IMR-90 (cell line): ENCODE data around the gene ROCK2. TPM values are rescaled to one million over a fixed set of nuclear protein-coding genes. Genes with fewer than 3 reads are reported as not detected.

Source experiments
- ATAC-seq: fragments of 200-7000 bp; cut with Tn5 transposase; 2 replicates; pipeline ENCODE4 v1.9.1; 2020; ENCODE audit warnings: low read depth, mild to moderate bottlenecking, moderate library complexity
- BruUV-seq: library from RNA; stranded (reverse); fragments of 400-500 nt; replicated peaks from 2 replicates; lab custom pipeline; 2021; lab: Mats Ljungman, UMichigan
- CTCF ChIA-PET: fragments of 300-600 bp; formaldehyde crosslinking; extraction: SDS; loops from one replicate; lab custom pipeline; 2021; ENCODE audit warnings: antibody characterized with exemption; lab: Yijun Ruan, JAX
- POLR2A ChIA-PET: fragments of 300-600 bp; sonication (Branson Sonifier 250); formaldehyde crosslinking; loops from one replicate; lab custom pipeline; 2022; ENCODE audit warnings: antibody characterized with exemption; ENCODE audit not compliant: unreplicated experiment; lab: Charles Lee
- DNase-seq: peaks from one replicate; pipeline ENCODE4 v3.0.0; 2013
- H2AFZ ChIP-seq: replicated peaks from 2 replicates; pipeline ENCODE3; 2013; ENCODE audit warnings: low read length, mild to moderate bottlenecking; ENCODE audit not compliant: poor library complexity
- H2AK5ac ChIP-seq: 2 replicates; pipeline ENCODE4 v1.6.1; 2013; ENCODE audit warnings: low read depth, low read length, inconsistent platforms
- H2AK9ac ChIP-seq: replicated peaks from 2 replicates; pipeline ENCODE3; 2013; ENCODE audit warnings: mild to moderate bottlenecking, low read depth, low read length, moderate library complexity; ENCODE audit not compliant: poor library complexity
- H2BK120ac ChIP-seq: 2 replicates; pipeline ENCODE4 v1.6.1; 2013; ENCODE audit warnings: low read depth, low read length, inconsistent platforms
- H2BK15ac ChIP-seq: 3 replicates; pipeline ENCODE4 v1.6.1; 2013; ENCODE audit warnings: low read depth, low read length, inconsistent platforms
- H2BK20ac ChIP-seq: 2 replicates; pipeline ENCODE4 v1.6.1; 2013; ENCODE audit warnings: low read depth, mild to moderate bottlenecking, inconsistent platforms, low read length, moderate library complexity
- H2BK5ac ChIP-seq: 2 replicates; pipeline ENCODE4 v1.6.1; 2013; ENCODE audit warnings: mild to moderate bottlenecking, low read depth, low read length, inconsistent platforms; ENCODE audit not compliant: poor library complexity, severe bottlenecking
- H3K14ac ChIP-seq: replicated peaks from 2 replicates; pipeline ENCODE4 v1.6.1; 2013; ENCODE audit warnings: low read depth, low read length, inconsistent platforms
- H3K18ac ChIP-seq: 2 replicates; pipeline ENCODE4 v1.6.1; 2013; ENCODE audit warnings: low read depth, low read length, control low read depth
- H3K23ac ChIP-seq: 2 replicates; pipeline ENCODE4 v1.6.1; 2013; ENCODE audit warnings: low read depth, low read length, inconsistent platforms
- H3K27ac ChIP-seq: 2 replicates; pipeline ENCODE4 v1.5.1; 2013; ENCODE audit warnings: mild to moderate bottlenecking, control low read depth, low read length; ENCODE audit not compliant: insufficient read depth
- H3K27me3 ChIP-seq: 2 replicates; pipeline ENCODE4 v1.6.1; 2013; ENCODE audit warnings: low read length; ENCODE audit not compliant: control insufficient read depth, insufficient read depth
- H3K36me3 ChIP-seq: 2 replicates; pipeline ENCODE4 v1.6.1; 2013; ENCODE audit warnings: low read length, mixed read lengths; ENCODE audit not compliant: control insufficient read depth, insufficient read depth
- H3K4ac ChIP-seq: 2 replicates; pipeline ENCODE4 v1.6.1; 2013; ENCODE audit warnings: low read depth, low read length, inconsistent platforms
- H3K4me1 ChIP-seq: 2 replicates; pipeline ENCODE4 v1.6.1; 2013; ENCODE audit warnings: low read length, mixed read lengths; ENCODE audit not compliant: control insufficient read depth, insufficient read depth
- H3K4me2 ChIP-seq: 2 replicates; pipeline ENCODE4 v1.6.1; 2013; ENCODE audit warnings: low read depth, mild to moderate bottlenecking, control low read depth, low read length, moderate library complexity
- H3K4me3 ChIP-seq: 2 replicates; pipeline ENCODE4 v1.5.1; 2013; ENCODE audit warnings: low read depth, mild to moderate bottlenecking, control low read depth, low read length, moderate library complexity; ENCODE audit not compliant: insufficient read depth
- H3K56ac ChIP-seq: 2 replicates; pipeline ENCODE4 v1.6.1; 2013; ENCODE audit warnings: low read length, inconsistent platforms; ENCODE audit not compliant: insufficient read depth; ENCODE audit errors: extremely low read depth
- H3K79me1 ChIP-seq, 2 experiments: 2 replicates each; pipeline ENCODE4 v1.6.1; 2013; ENCODE audit warnings: low read length in 2 of 2, inconsistent platforms in 1 of 2, low read depth in 1 of 2
- H3K9ac ChIP-seq: 2 replicates; pipeline ENCODE4 v1.6.1; 2013; ENCODE audit warnings: low read depth, low read length, control low read depth
- H3K9me1 ChIP-seq: 2 replicates; pipeline ENCODE4 v1.6.1; 2013; ENCODE audit warnings: low read length, inconsistent platforms; ENCODE audit not compliant: insufficient read depth
- H3K9me3 ChIP-seq: 2 replicates; pipeline ENCODE4 v1.6.1; 2013; ENCODE audit warnings: low read length; ENCODE audit not compliant: control insufficient read depth, insufficient read depth
- H4K20me1 ChIP-seq: 2 replicates; pipeline ENCODE4 v1.6.1; 2013; ENCODE audit warnings: low read length, inconsistent platforms; ENCODE audit not compliant: insufficient read depth
- H4K5ac ChIP-seq: 2 replicates; pipeline ENCODE4 v1.6.1; 2013; ENCODE audit warnings: mild to moderate bottlenecking, low read depth, low read length, control low read depth
- H4K8ac ChIP-seq, 2 experiments: 2 replicates each; pipeline ENCODE4 v1.6.1; 2013; ENCODE audit warnings: low read depth in 2 of 2, low read length in 2 of 2, control low read depth in 1 of 2, inconsistent platforms in 1 of 2
- H4K91ac ChIP-seq: 2 replicates; pipeline ENCODE4 v1.6.1; 2013; ENCODE audit warnings: low read depth, low read length, inconsistent platforms; ENCODE audit not compliant: insufficient read depth
- MAFK ChIP-seq: IDR thresholded peaks from 2 replicates; pipeline ENCODE4 v1.6.1; 2012; ENCODE audit warnings: low read depth, low read length, improper control_type of control experiment
- MAZ ChIP-seq: IDR thresholded peaks from 2 replicates; pipeline ENCODE4 v1.6.1; 2012; ENCODE audit warnings: low read depth, mild to moderate bottlenecking, low read length, improper control_type of control experiment, moderate library complexity, borderline replicate concordance
- NFE2L2 ChIP-seq: fragments of 150-350 bp; IDR thresholded peaks from 2 replicates; pipeline ENCODE4 v1.6.1; 2016; ENCODE audit warnings: low read depth, mild to moderate bottlenecking, low read length
- RAD21 ChIP-seq: IDR thresholded peaks from 2 replicates; pipeline ENCODE4 v1.6.1; 2012; ENCODE audit warnings: low read length, improper control_type of control experiment
- RFX5 ChIP-seq: IDR thresholded peaks from 2 replicates; pipeline ENCODE4 v1.8.0; 2012; ENCODE audit warnings: low read depth, mild to moderate bottlenecking, low read length, moderate library complexity
- WGBS, 2 experiments: methylation state at CpG; one replicate each; pipeline versions ENCODE4 v1.1.5 to v1.1.7; 2013; ENCODE audit warnings: missing lambda C conversion rate in 2 of 2; ENCODE audit not compliant: insufficient read length in 1 of 2; ENCODE audit errors: extremely low coverage in 2 of 2; 5-methylcytosine and 5-hydroxymethylcytosine counted together
- dilution Hi-C: fragments of 300-500 bp; cut with HindIII; formaldehyde crosslinking; loops from one replicate; pipeline ENCODE4 v1.14.3; 2018; ENCODE audit warnings: low sequenced_read_pairs; ENCODE audit not compliant: unreplicated experiment
- in situ Hi-C: fragments of 300-500 bp; cut with MboI; formaldehyde crosslinking; loops from 3 replicates; pipeline ENCODE4 v1.14.3; 2019; ENCODE audit warnings: low sequenced_read_pairs, inconsistent platforms, mixed read lengths
- intact Hi-C: fragments of 100-400 bp; cut with micrococcal nuclease; formaldehyde crosslinking; loops from 2 replicates; pipeline ENCODE4 v1.10.0; 2022
- polyA plus RNA-seq, 3 experiments: library from polyadenylated mRNA; depleted of rRNA; stranded (reverse); fragments of >200 nt; gene quantifications; 2 replicates each; pipeline ENCODE4 v1.2.3, GENCODE V29; 2012; ENCODE audit warnings: low replicate concordance in 1 of 3
- total RNA-seq: library from RNA; depleted of rRNA; stranded (reverse); fragments of >200 nt; gene quantifications from 2 replicates; pipeline ENCODE4 v1.2.3, GENCODE V29; 2012

The ROCK2 gene
- total and polyA plus RNA-seq, 2 of the 4 experiments (the other 2 are of a cell fraction) = 9.0 to 28.3 TPM

DNA sequence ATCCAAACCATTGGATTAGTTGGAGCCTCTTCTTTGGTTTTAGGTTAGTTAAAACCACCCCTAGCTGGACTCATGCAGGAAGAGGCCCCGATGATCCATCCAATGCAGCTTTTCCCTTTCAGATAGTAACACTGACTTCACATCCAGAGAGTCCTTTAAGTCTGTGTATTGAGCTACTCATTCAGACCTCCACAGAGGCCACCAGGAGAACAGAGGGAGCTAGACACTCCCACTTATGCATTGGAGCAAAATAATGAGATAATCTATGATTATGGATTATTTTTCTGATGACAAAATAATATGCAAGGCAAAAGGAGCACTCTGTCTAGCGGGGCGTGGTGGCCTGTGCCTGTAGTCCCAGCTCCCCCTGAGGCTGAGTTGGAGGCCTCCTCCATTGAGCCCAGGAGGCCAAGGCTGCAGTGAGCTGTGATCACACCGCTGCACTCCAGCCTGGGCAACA is 1.6 kb upstream of the ROCK2 start:
- Histone ChIP-seq H3K36me3 (no peaks in the 10 kb centered on the region), H2AK5ac (peak overlapping the region; percentile 1; the same call in 1 of the 2 replicates), H3K9ac (no peak overlapping the region; the same call in 1 of the 2 replicates), H3K56ac (no peak overlapping the region), H3K79me1 (peaks cover 0 to 8% of the 10 kb centered on the region in 2 experiments; a peak in 2 of 4 replicates), H3K4me1 (peaks cover 5% of the 10 kb centered on the region; the same call in 1 of the 2 replicates), H3K23ac (peak overlapping the region; percentile 18; the same call in 1 of the 2 replicates), H2AFZ (peak overlapping the region; percentile 5), H2BK5ac (no peak overlapping the region), H4K20me1 (peaks cover 28% of the 10 kb centered on the region), H3K14ac (0 out of 2 replicates have a peak overlapping the region, but pooled peaks have one; percentile 12), H3K9me1 (0 out of 2 replicates have a peak, but pooled peaks cover 7% of the 10 kb centered on the region), H3K4me2 (no peak overlapping the region), H2BK20ac (peak overlapping the region; percentile 22), H2BK15ac (peak overlapping the region; percentile 30; the same call in 1 of the 3 replicates), H2AK9ac (no peak overlapping the region), H3K9me3 (no peaks in the 10 kb centered on the region), H3K4me3 (no peak overlapping the region), H3K18ac (no peak overlapping the region; the same call in 1 of the 2 replicates), H4K5ac (peak overlapping the region; percentile 48), H4K91ac (no peak overlapping the region), H3K27ac (peak overlapping the region; percentile 67; the same call in 1 of the 2 replicates), H2BK120ac (peak overlapping the region; percentile 78), H3K27me3 (no peaks in the 10 kb centered on the region), H4K8ac (peak overlapping the region in 1 of 2 experiments; percentile 9; a peak in 1 of 4 replicates), H3K4ac (peak overlapping the region; percentile 30)
- ChIA-PET POLR2A (interaction anchor here (0.9 to 1.6 kb wide), 2 partner anchors 9 to 22 kb away, joined by 3 to 5 read pairs; no protein-coding TSS in a partner anchor), CTCF (interaction anchor here (0.6 to 1.0 kb wide), 2 partner anchors 28 to 46 kb away, joined by 3 read pairs; no protein-coding TSS in a partner anchor)
- no CpG with 5 or more reads among the region's 4 CpGs for WGBS, 2 experiments
- intact Hi-C loops (no loop called here), in situ Hi-C loops (no loop called here), dilution Hi-C loops (no loop called here)
- TF ChIP-seq MAZ (no peak), RFX5 (no peak), RAD21 (no peak), NFE2L2 (no peak), MAFK (no peak)
- ATAC-seq (no peak), DNase-seq (no peak)
- BruUV-seq = no TSS peak
